HG03558 (cell line): ENCODE measurements around the gene SMIM36.
"Not testable (repeated sequence)": the region's sequence is repeated elsewhere in the genome, so short reads cannot be mapped to it uniquely, and the experiment has no call there.

Experiments
- ATAC-seq: cut with Tn5 transposase; IDR thresholded peaks from one replicate; pipeline ENCODE4 v1.9.1; 2021; ENCODE audit warnings: moderate number of reproducible peaks; ENCODE audit not compliant: unreplicated experiment; ENCODE audit errors: extremely low read depth

The SMIM36 gene

GRCh38 chr17:55418369-55419268 lies 92.6 kb downstream of the SMIM36 start:
- ATAC-seq: no peak

GRCh38 chr17:55417411-55418268 lies 93.6 kb downstream of the SMIM36 start:
- no peak for ATAC-seq

GRCh38 chr17:55416470-55417052 lies 94.7 kb downstream of the SMIM36 start:
- ATAC-seq: no peak

GRCh38 chr17:55416000-55416399 lies 95.3 kb downstream of the SMIM36 start:
- no peak for ATAC-seq

- no peak for ATAC-seq
Observed at GRCh38 chr17:55414983-55415382, 96.3 kb downstream of the SMIM36 start.

- no peak for ATAC-seq
Observed at GRCh38 chr17:55413825-55414489, 97.3 kb downstream of the SMIM36 start.

GRCh38 chr17:55411463-55411855 lies 99.8 kb downstream of the SMIM36 start:
- no peak for ATAC-seq

- ATAC-seq: no peak
Observed at GRCh38 chr17:55410722-55411462, 100.4 kb downstream of the SMIM36 start.

- ATAC-seq: no peak
Observed at GRCh38 chr17:55409030-55409800, 102.0 kb downstream of the SMIM36 start.

GRCh38 chr17:55407641-55408566 lies 103.3 kb downstream of the SMIM36 start:
- ATAC-seq: no peak

- ATAC-seq: no peak
Observed at GRCh38 chr17:55405600-55405999, 105.7 kb downstream of the SMIM36 start.

GRCh38 chr17:55404197-55404596 lies 107.1 kb downstream of the SMIM36 start:
- ATAC-seq: not testable (repeated sequence)

- ATAC-seq: no peak
Observed at GRCh38 chr17:55402374-55402773, 108.9 kb downstream of the SMIM36 start.
